GM12865 (cell line): ENCODE measurements around the gene MYO1A.

ENCODE experiments used
- DNase-seq: peaks from one replicate; pipeline ENCODE4 v3.0.0; 2010; ENCODE audit warnings: low read depth
- H3K4me3 ChIP-seq: 2 replicates; pipeline ENCODE4 v1.5.1; 2011; ENCODE audit warnings: mild to moderate bottlenecking, low read depth, low read length, control low read depth
- TF ChIP-seq, protein P1 (sequence below): IDR thresholded peaks from 2 replicates; pipeline ENCODE4 v1.5.1; 2011; ENCODE audit warnings: low read length, control low read depth, low read depth, inconsistent platforms; ENCODE audit not compliant: insufficient read depth; ENCODE audit errors: missing control alignments

MYO1A gene

DNA sequence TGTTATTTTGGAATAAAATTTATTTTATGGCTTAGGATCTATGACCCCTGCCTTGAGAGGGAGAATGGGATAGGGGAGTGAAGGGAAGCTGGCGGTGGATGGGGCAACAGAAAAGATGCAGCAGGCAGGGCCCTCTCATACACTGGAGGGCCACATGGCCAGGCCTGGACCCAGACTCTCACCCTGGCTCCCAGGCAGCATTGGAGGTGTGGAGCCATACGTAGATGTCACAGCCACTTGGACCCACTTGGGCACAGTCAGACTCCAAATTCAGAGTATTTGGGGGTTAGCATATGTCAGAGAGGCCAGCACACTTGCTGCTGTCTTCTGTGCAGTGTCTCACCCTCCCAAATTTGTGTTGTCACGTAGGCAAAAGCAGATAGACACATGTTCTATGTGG is 45.5 kb upstream of the MYO1A start:
- TF ChIP-seq, protein P1, sequence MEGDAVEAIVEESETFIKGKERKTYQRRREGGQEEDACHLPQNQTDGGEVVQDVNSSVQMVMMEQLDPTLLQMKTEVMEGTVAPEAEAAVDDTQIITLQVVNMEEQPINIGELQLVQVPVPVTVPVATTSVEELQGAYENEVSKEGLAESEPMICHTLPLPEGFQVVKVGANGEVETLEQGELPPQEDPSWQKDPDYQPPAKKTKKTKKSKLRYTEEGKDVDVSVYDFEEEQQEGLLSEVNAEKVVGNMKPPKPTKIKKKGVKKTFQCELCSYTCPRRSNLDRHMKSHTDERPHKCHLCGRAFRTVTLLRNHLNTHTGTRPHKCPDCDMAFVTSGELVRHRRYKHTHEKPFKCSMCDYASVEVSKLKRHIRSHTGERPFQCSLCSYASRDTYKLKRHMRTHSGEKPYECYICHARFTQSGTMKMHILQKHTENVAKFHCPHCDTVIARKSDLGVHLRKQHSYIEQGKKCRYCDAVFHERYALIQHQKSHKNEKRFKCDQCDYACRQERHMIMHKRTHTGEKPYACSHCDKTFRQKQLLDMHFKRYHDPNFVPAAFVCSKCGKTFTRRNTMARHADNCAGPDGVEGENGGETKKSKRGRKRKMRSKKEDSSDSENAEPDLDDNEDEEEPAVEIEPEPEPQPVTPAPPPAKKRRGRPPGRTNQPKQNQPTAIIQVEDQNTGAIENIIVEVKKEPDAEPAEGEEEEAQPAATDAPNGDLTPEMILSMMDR = no peak
- DNase-seq = no peak
- no peak overlapping the region for H3K4me3 ChIP-seq

GRCh38 chr12:57094208-57095160 is 44.6 kb upstream of the MYO1A start:
- TF ChIP-seq, protein P1 = no peak
- no peak for DNase-seq

GRCh38 chr12:57093415-57094207 is 43.7 kb upstream of the MYO1A start:
- H3K4me3 ChIP-seq = no peak overlapping the region; the same call in 1 of the 2 replicates
- peak; percentile 77 for DNase-seq
- TF ChIP-seq, protein P1 = peak; percentile 72

More at GRCh38 chr12:57094208-57095160, 44.6 kb upstream of the MYO1A start:
- no peak overlapping the region for H3K4me3 ChIP-seq

- H3K4me3 ChIP-seq = no peak overlapping the region
- TF ChIP-seq, protein P1 = no peak
- DNase-seq = no peak
These were observed 43.0 kb upstream of the MYO1A start for GRCh38 chr12:57092876-57093414.

GRCh38 chr12:57092529-57092862 is 42.6 kb upstream of the MYO1A start:
- no peak overlapping the region for H3K4me3 ChIP-seq
- TF ChIP-seq, protein P1 = no peak

DNA sequence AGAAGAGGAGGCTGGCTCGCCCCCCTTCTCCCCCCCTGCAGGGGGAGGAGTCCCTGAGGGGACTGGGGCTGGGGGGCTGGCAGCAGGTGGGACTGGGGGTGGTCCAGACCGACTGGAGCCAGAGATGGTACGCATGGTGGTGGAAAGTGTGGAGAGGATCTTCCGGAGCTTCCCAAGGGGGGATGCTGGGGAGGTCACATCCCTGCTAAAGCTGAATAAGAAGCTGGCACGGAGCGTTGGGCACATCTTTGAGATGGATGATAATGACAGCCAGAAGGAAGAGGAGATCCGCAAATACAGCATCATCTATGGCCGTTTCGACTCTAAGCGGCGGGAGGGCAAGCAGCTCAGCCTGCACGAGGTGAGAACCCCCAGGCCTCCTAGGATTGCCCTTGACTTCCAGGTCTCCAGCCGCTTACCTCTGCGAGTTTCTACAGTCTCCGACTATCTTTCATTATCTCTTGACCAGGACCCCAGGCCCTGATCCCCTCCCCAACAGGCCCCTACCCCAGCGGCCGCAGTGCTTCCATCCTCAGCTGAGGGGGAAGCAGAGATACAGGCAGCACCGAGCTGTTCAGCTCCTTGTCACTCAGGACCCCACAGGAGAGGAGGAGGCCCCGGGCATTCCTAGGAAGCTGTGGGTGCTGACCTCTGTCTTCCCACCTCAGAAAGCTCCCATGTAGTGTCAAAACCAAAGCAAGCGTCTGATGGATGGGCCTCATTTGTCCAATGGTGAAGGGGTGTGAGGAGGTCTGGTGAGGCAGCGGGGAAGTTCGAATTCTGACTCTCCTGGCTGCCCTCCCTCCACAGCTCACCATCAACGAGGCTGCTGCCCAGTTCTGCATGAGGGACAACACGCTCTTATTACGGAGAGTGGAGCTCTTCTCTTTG is 42.0 kb upstream of the MYO1A start:
- H3K4me3 ChIP-seq = no peak overlapping the region
- TF ChIP-seq, protein P1 = no peak
- DNase-seq = no peak

More at GRCh38 chr12:57092529-57092862, 42.6 kb upstream of the MYO1A start:
- DNase-seq = no peak
